Measurements from ENCODE around the gene MLLT11.

MLLT11 gene

GRCh38 chr1:151060007-151060656 lies at the start of gene MLLT11:
Gene MLLT11, plus strand, starts transcription at chr1:151060397. Its CDS starts 6,828 bp downstream, at chr1:151067225.
- no peak for TF ChIP-seq CTCF (IDR thresholded peaks at IDR 0.05; ENCODE audit: low read depth, low read length)
- peak; percentile 87 for DNase-seq (ENCODE audit: low read depth, low spot score)
- in situ Hi-C loops (cut with HindIII; ENCODE audit: low sequenced_read_pairs): no loop called here
- H3K4me3 ChIP-seq (ENCODE audit: low read depth, low read length): peak within 1 kb of the TSS; percentile 86

- no peak for DNase-seq (ENCODE audit: low read depth, low spot score)
- no peak overlapping the region for H3K4me3 ChIP-seq (ENCODE audit: low read depth, low read length)
- in situ Hi-C loops (cut with HindIII; ENCODE audit: low sequenced_read_pairs): no loop called here
- TF ChIP-seq CTCF (IDR thresholded peaks at IDR 0.05; ENCODE audit: low read depth, low read length): no peak
Measured at GRCh38 chr1:151011154-151011850, 48.9 kb upstream of the MLLT11 start.

GRCh38 chr1:151012684-151013471 lies 47.3 kb upstream of the MLLT11 start:
- H3K4me3 ChIP-seq (ENCODE audit: low read depth, low read length): no peak overlapping the region
- no peak for TF ChIP-seq CTCF (IDR thresholded peaks at IDR 0.05; ENCODE audit: low read depth, low read length)
- in situ Hi-C loops (cut with HindIII; ENCODE audit: low sequenced_read_pairs): no loop called here

GRCh38 chr1:151013518-151013917 lies 46.7 kb upstream of the MLLT11 start:
- no peak overlapping the region for H3K4me3 ChIP-seq (ENCODE audit: low read depth, low read length)
- in situ Hi-C loops (cut with HindIII; ENCODE audit: low sequenced_read_pairs): no loop called here
- DNase-seq (ENCODE audit: low read depth, low spot score): peak; percentile 34
- TF ChIP-seq CTCF (IDR thresholded peaks at IDR 0.05; ENCODE audit: low read depth, low read length): no peak

More at GRCh38 chr1:151012684-151013471, 47.3 kb upstream of the MLLT11 start:
- DNase-seq (ENCODE audit: low read depth, low spot score): no peak

- DNase-seq (ENCODE audit: low read depth, low spot score): peak; percentile 61
- in situ Hi-C loops (cut with HindIII; ENCODE audit: low sequenced_read_pairs): no loop called here
- peak; percentile 77 for TF ChIP-seq CTCF (IDR thresholded peaks at IDR 0.05; ENCODE audit: low read depth, low read length)
- H3K4me3 ChIP-seq (ENCODE audit: low read depth, low read length): no peak overlapping the region
Measured at GRCh38 chr1:151024540-151025146, 35.6 kb upstream of the MLLT11 start.

- in situ Hi-C loops (cut with HindIII; ENCODE audit: low sequenced_read_pairs): no loop called here
- TF ChIP-seq CTCF (IDR thresholded peaks at IDR 0.05; ENCODE audit: low read depth, low read length): no peak
- no peak overlapping the region for H3K4me3 ChIP-seq (ENCODE audit: low read depth, low read length)
- no peak for DNase-seq (ENCODE audit: low read depth, low spot score)
Measured at GRCh38 chr1:151026460-151026859, 33.7 kb upstream of the MLLT11 start.
